K562 (cell line): Measurements from ENCODE around the gene MYO1A. TPM values are rescaled to one million over a fixed set of nuclear protein-coding genes. Genes with fewer than 3 reads are reported as not detected.

Experiments used
- EP400 ChIP-seq: fragments of 450-650 bp; IDR thresholded peaks from 2 replicates; pipeline ENCODE4 v1.6.1; 2017; ENCODE audit warnings: antibody characterized with exemption, mild to moderate bottlenecking, moderate library complexity
- GATAD2B ChIP-seq: fragments of 450-650 bp; IDR thresholded peaks from 2 replicates; pipeline ENCODE4 v1.6.1; 2017; ENCODE audit warnings: mild to moderate bottlenecking, borderline replicate concordance
- LARP7 ChIP-seq: fragments of 450-650 bp; IDR thresholded peaks from 2 replicates; pipeline ENCODE4 v1.6.1; 2016
- MECOM ChIP-seq: fragments of 250-450 bp; sonication (Bioruptor Pico); IDR thresholded peaks from 2 replicates; pipeline ENCODE4 v1.8.0; 2022; ENCODE audit warnings: inconsistent platforms
- MTA3 ChIP-seq: fragments of 450-650 bp; formaldehyde crosslinking; IDR thresholded peaks from 2 replicates; pipeline ENCODE4 v1.6.1; 2017; ENCODE audit warnings: mild to moderate bottlenecking, borderline replicate concordance
- MYC ChIP-seq, 2 experiments: fragments of 250-450 bp in 1 of 2; sonication (Bioruptor Pico) in 1 of 2; IDR thresholded peaks; 2 replicates each; pipeline versions ENCODE4 v1.5.1 to v1.6.1; 2012 to 2021; ENCODE audit warnings: low read depth in 2 of 2, borderline replicate concordance in 1 of 2, improper control_type of control experiment in 1 of 2, low read length in 1 of 2, mild to moderate bottlenecking in 1 of 2, moderate library complexity in 1 of 2
- NFRKB ChIP-seq: fragments of 450-650 bp; IDR thresholded peaks from 2 replicates; pipeline ENCODE4 v1.6.1; 2016; ENCODE audit warnings: low read depth
- POLR2A ChIP-seq: fragments of 450-650 bp; conservative IDR thresholded peaks from 2 replicates; pipeline ENCODE4 v1.6.1; 2016
- RBFOX2 ChIP-seq: fragments of 200-400 bp; formaldehyde crosslinking; IDR thresholded peaks from 2 replicates; pipeline ENCODE4 v1.6.1; 2017; ENCODE audit warnings: low read depth, mild to moderate bottlenecking, low read length, moderate library complexity
- RHOXF2B ChIP-seq: fragments of 250-450 bp; sonication (Bioruptor Pico); conservative IDR thresholded peaks from 2 replicates; pipeline ENCODE4 v1.5.1; 2021
- RNF2 ChIP-seq: sonication (generic); IDR thresholded peaks from 2 replicates; pipeline ENCODE4 v1.6.1; 2016
- SAFB2 ChIP-seq: fragments of 200-400 bp; formaldehyde crosslinking; IDR thresholded peaks from 2 replicates; pipeline ENCODE4 v1.6.1; 2018; ENCODE audit warnings: borderline replicate concordance, low read length, low read depth, moderate library complexity; ENCODE audit not compliant: severe bottlenecking
- STAT5A ChIP-seq: IDR thresholded peaks from 2 replicates; pipeline ENCODE4 v1.6.1; 2012; ENCODE audit warnings: low read length, inconsistent platforms, borderline replicate concordance
- TBP ChIP-seq: optimal IDR thresholded peaks from 2 replicates; pipeline ENCODE3; 2011; ENCODE audit warnings: low read depth, low read length, improper control_type of control experiment
- ZBTB8A ChIP-seq: fragments of 450-650 bp; IDR thresholded peaks from 2 replicates; pipeline ENCODE4 v1.6.1; 2018; ENCODE audit warnings: mild to moderate bottlenecking, moderate library complexity; ENCODE audit not compliant: partially characterized antibody
- ZKSCAN1 ChIP-seq: fragments of 150-350 bp; IDR thresholded peaks from 2 replicates; pipeline ENCODE4 v1.6.1; 2016; ENCODE audit warnings: low read depth, low read length
- ZNF134 ChIP-seq: fragments of 250-450 bp; sonication (Bioruptor Pico); conservative IDR thresholded peaks from 2 replicates; pipeline ENCODE4 v1.4.0; 2020
- ZNF165 ChIP-seq: fragments of 250-450 bp; sonication (Bioruptor Pico); IDR thresholded peaks from 2 replicates; pipeline ENCODE4 v1.4.0; 2020; ENCODE audit warnings: borderline replicate concordance
- ZNF347 ChIP-seq: fragments of 450-650 bp; formaldehyde crosslinking; IDR thresholded peaks from 2 replicates; pipeline ENCODE4 v1.4.0; 2020; ENCODE audit warnings: low read depth, mild to moderate bottlenecking, moderate library complexity
- polyA plus RNA-seq, 8 experiments: library from polyadenylated mRNA; depleted of rRNA in 4 of 8; stranded (reverse) in 5 of 8; unstranded in 3 of 8; fragments of >200 nt; fragmentation: Nextera tagmentation in 2 of 8; fragmentation: Illumina TruSeq in 1 of 8; extraction: Ambion mirVana in 2 of 8; extraction: Trizol in 1 of 8; gene quantifications; 2 replicates each; pipeline versions ENCODE4 v1.2.1 to v1.2.3, GENCODE V29; 2011 to 2014; ENCODE audit warnings: inconsistent platforms in 1 of 8, missing spikeins in 1 of 8
- total RNA-seq, 7 experiments: library from RNA; depleted of rRNA in 6 of 7; stranded (reverse); fragments of >200 nt in 6 of 7; fragmentation: Illumina TruSeq in 2 of 7; extraction: Trizol in 2 of 7; gene quantifications; 2 replicates each; pipeline versions ENCODE4 v1.2.1 to v1.2.3, GENCODE V29; 2011 to 2021; ENCODE audit warnings: low replicate concordance in 1 of 7
- TF ChIP-seq, protein P1 (sequence below): sonication (generic); formaldehyde crosslinking; IDR thresholded peaks from 2 replicates; pipeline ENCODE4 v1.5.0; 2020; ENCODE audit warnings: missing genetic modification reagents
- TF ChIP-seq, protein P2 (sequence below): fragments of 450-650 bp; formaldehyde crosslinking; IDR thresholded peaks from 2 replicates; pipeline ENCODE4 v1.4.0; 2022; ENCODE audit warnings: mild to moderate bottlenecking, moderate library complexity
- TF ChIP-seq, protein P3 (sequence below): fragments of 250-450 bp; sonication (Bioruptor Pico); IDR thresholded peaks from 2 replicates; pipeline ENCODE4 v1.9.0; 2021; ENCODE audit warnings: mild to moderate bottlenecking, inconsistent platforms
- TF ChIP-seq, protein P4 (sequence below), 2 experiments: fragments of 450-650 bp; conservative IDR thresholded peaks; 2 replicates each; pipeline ENCODE4 v1.6.1; 2017; ENCODE audit warnings: mild to moderate bottlenecking in 2 of 2, moderate library complexity in 2 of 2

Gene MYO1A
- total and polyA plus RNA-seq, 9 of the 15 experiments (the other 6 are each of a cell fraction or from before 2014, with no cell fraction given), result 0.03 to 0.29 (median 0.14) TPM; not detected in 2

DNA sequence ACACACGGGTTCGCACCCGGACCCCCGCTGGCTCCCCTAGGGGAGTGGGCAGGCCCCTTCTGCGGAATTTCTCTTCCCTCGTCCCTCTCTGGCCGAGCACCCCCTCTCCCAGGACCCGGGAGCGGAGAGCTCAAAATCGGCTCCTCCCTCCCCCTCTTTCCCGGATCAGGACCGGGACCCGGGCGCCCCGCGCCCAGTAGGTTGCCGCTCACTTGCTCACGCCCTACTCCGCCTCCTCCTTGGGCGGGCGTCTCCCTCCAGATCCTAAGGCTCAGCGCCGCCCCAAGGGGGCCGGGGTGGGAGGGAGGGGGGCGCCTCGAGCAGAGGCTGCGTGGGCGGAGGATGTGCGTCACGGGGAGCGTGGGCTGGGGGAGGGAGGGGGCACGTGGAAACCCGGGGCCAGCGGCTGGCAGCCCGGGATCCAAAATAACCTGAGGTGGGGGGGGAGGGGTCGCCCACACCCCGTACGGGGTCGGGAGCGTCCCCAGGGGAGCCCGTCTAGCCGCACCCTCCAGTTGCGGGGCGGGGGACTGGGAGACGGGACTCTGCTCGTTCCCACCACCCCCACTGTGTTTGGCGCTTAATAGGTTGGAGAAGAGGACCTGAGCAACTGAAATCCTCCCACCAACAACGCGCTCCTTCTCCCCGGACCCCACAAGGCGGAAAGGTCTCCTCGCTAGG lies 37.2 kb upstream of the MYO1A start (continued):
- TF ChIP-seq GATAD2B (peak; percentile 27; the same call in 1 of the 2 replicates), RBFOX2 (peak; percentile 79), ZNF347 (CRISPR knock-in tag) (no peak), POLR2A (peak; percentile 74), EP400 (peak; percentile 52; the same call in 1 of the 2 replicates), LARP7 (no peak), RNF2 (0 out of 2 replicates have a peak, but pooled peaks have one; percentile 18), ZBTB8A (no peak), TBP (peak; percentile 5), MECOM (no peak), ZNF165 (CRISPR knock-in tag) (no peak), RHOXF2B (CRISPR knock-in tag) (no peak), STAT5A (no peak), ZKSCAN1 (0 out of 2 replicates have a peak, but pooled peaks have one; percentile 5), ZNF134 (CRISPR knock-in tag) (0 out of 2 replicates have a peak, but pooled peaks have one; percentile 25), NFRKB (peak; percentile 3; the same call in 1 of the 2 replicates), SAFB2 (no peak), MTA3 (peak; percentile 7; the same call in 1 of the 2 replicates), MYC (IDR thresholded peaks at IDR 0.05; ENCODE audit: low read depth, low read length) (peak; percentile 44; the same call in 1 of the 2 replicates), MYC (CRISPR knock-in tag; IDR thresholded peaks at IDR 0.05; ENCODE audit: borderline replicate concordance, low read depth) (no peak)
- TF ChIP-seq, protein P1, sequence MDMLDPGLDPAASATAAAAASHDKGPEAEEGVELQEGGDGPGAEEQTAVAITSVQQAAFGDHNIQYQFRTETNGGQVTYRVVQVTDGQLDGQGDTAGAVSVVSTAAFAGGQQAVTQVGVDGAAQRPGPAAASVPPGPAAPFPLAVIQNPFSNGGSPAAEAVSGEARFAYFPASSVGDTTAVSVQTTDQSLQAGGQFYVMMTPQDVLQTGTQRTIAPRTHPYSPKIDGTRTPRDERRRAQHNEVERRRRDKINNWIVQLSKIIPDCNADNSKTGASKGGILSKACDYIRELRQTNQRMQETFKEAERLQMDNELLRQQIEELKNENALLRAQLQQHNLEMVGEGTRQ (CRISPR knock-in tag), result peak; percentile 3; the same call in 1 of the 2 replicates
- TF ChIP-seq, protein P2, sequence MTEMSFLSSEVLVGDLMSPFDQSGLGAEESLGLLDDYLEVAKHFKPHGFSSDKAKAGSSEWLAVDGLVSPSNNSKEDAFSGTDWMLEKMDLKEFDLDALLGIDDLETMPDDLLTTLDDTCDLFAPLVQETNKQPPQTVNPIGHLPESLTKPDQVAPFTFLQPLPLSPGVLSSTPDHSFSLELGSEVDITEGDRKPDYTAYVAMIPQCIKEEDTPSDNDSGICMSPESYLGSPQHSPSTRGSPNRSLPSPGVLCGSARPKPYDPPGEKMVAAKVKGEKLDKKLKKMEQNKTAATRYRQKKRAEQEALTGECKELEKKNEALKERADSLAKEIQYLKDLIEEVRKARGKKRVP (CRISPR knock-in tag), result 0 out of 2 replicates have a peak, but pooled peaks have one; percentile 11
- TF ChIP-seq, protein P3, sequence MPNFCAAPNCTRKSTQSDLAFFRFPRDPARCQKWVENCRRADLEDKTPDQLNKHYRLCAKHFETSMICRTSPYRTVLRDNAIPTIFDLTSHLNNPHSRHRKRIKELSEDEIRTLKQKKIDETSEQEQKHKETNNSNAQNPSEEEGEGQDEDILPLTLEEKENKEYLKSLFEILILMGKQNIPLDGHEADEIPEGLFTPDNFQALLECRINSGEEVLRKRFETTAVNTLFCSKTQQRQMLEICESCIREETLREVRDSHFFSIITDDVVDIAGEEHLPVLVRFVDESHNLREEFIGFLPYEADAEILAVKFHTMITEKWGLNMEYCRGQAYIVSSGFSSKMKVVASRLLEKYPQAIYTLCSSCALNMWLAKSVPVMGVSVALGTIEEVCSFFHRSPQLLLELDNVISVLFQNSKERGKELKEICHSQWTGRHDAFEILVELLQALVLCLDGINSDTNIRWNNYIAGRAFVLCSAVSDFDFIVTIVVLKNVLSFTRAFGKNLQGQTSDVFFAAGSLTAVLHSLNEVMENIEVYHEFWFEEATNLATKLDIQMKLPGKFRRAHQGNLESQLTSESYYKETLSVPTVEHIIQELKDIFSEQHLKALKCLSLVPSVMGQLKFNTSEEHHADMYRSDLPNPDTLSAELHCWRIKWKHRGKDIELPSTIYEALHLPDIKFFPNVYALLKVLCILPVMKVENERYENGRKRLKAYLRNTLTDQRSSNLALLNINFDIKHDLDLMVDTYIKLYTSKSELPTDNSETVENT (CRISPR knock-in tag), result 0 out of 2 replicates have a peak, but pooled peaks have one; percentile 29
- TF ChIP-seq, protein P4, sequence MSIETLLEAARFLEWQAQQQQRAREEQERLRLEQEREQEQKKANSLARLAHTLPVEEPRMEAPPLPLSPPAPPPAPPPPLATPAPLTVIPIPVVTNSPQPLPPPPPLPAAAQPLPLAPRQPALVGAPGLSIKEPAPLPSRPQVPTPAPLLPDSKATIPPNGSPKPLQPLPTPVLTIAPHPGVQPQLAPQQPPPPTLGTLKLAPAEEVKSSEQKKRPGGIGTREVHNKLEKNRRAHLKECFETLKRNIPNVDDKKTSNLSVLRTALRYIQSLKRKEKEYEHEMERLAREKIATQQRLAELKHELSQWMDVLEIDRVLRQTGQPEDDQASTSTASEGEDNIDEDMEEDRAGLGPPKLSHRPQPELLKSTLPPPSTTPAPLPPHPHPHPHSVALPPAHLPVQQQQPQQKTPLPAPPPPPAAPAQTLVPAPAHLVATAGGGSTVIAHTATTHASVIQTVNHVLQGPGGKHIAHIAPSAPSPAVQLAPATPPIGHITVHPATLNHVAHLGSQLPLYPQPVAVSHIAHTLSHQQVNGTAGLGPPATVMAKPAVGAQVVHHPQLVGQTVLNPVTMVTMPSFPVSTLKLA (conservative IDR thresholded peaks at IDR 0.05), result peak; percentile 41 to 46
